GM18951 (cell line): Measurements from ENCODE around the gene COL15A1.

Source experiments
- POLR2A ChIP-seq: IDR thresholded peaks from 4 replicates; pipeline ENCODE4 v1.6.1; 2011; ENCODE audit warnings: mild to moderate bottlenecking; ENCODE audit not compliant: insufficient read length, insufficient read depth; ENCODE audit errors: extremely low read depth
- in situ Hi-C: fragments of 300-500 bp; cut with MboI; formaldehyde crosslinking; loops from one replicate; pipeline ENCODE4 v1.12.0; 2022; ENCODE audit warnings: low sequenced_read_pairs, mixed read lengths, inconsistent platforms; ENCODE audit not compliant: unreplicated experiment

Gene COL15A1

GRCh38 chr9:98942906-98943681, 613 bp upstream of the COL15A1 start:
- in situ Hi-C loops = no loop called here
- no peak for TF ChIP-seq POLR2A

- no peak for TF ChIP-seq POLR2A
- in situ Hi-C loops = no loop called here
Measured at GRCh38 chr9:98944057-98944733, 488 bp downstream of the COL15A1 start.

- in situ Hi-C loops = no loop called here
- TF ChIP-seq POLR2A = no peak
Measured at GRCh38 chr9:98944734-98945074, 997 bp downstream of the COL15A1 start.

- no peak for TF ChIP-seq POLR2A
- in situ Hi-C loops = no loop called here
Measured at GRCh38 chr9:98949565-98949964, 5.9 kb downstream of the COL15A1 start.

GRCh38 chr9:98950262-98950661, 6.6 kb downstream of the COL15A1 start:
- in situ Hi-C loops = no loop called here
- TF ChIP-seq POLR2A = no peak

- in situ Hi-C loops = no loop called here
- no peak for TF ChIP-seq POLR2A
Measured at GRCh38 chr9:98951967-98952366, 8.3 kb downstream of the COL15A1 start.

GRCh38 chr9:98953581-98954243, 10.0 kb downstream of the COL15A1 start:
- in situ Hi-C loops = no loop called here
- no peak for TF ChIP-seq POLR2A

GRCh38 chr9:98954244-98954610, 10.5 kb downstream of the COL15A1 start:
- in situ Hi-C loops = no loop called here

GRCh38 chr9:98955259-98955658, 11.6 kb downstream of the COL15A1 start:
- in situ Hi-C loops = no loop called here
- TF ChIP-seq POLR2A = no peak

More at GRCh38 chr9:98954244-98954610, 10.5 kb downstream of the COL15A1 start:
- no peak for TF ChIP-seq POLR2A

- no peak for TF ChIP-seq POLR2A
- in situ Hi-C loops = no loop called here
Measured at GRCh38 chr9:98957826-98958225, 14.1 kb downstream of the COL15A1 start.

- no peak for TF ChIP-seq POLR2A
- in situ Hi-C loops = no loop called here
Measured at GRCh38 chr9:98958271-98958984, 14.7 kb downstream of the COL15A1 start.

GRCh38 chr9:98960409-98960808, 16.7 kb downstream of the COL15A1 start:
- in situ Hi-C loops = loop anchor here (10.0 kb wide), 1 partner anchor 106 kb away; no protein-coding TSS in a partner anchor

More at GRCh38 chr9:98960409-98960808, 16.7 kb downstream of the COL15A1 start:
- TF ChIP-seq POLR2A = no peak
